Ovary (tissue), 9 donors: ENCODE data around the gene GALNT4. TPM values are rescaled to one million over a fixed set of nuclear protein-coding genes. Genes with fewer than 3 reads are reported as not detected.

Experiments used
- DNase-seq, 5 donors: peaks; one replicate each; pipeline ENCODE4 v3.0.0-alpha.2; 2019 to 2020
- H3K27ac ChIP-seq, 2 donors: fragments of 200-600 bp; one replicate each; pipeline versions ENCODE4 v1.5.1 to v1.8.0; 2019 to 2022
- H3K27me3 ChIP-seq: fragments of 200-600 bp; one replicate; pipeline ENCODE4 v1.8.0; 2022
- H3K36me3 ChIP-seq: fragments of 200-600 bp; sonication (generic); one replicate; pipeline ENCODE4 v1.5.1; 2019
- H3K4me1 ChIP-seq: one replicate; pipeline ENCODE4 v1.8.1; 2013; ENCODE audit warnings: mild to moderate bottlenecking, moderate library complexity; ENCODE audit not compliant: insufficient read depth
- H3K4me3 ChIP-seq: fragments of 200-600 bp; sonication (generic); one replicate; pipeline ENCODE4 v1.5.1; 2017
- H3K9me3 ChIP-seq, 2 donors: fragments of 200-600 bp in 1 of 2; sonication (generic) in 1 of 2; one replicate each; pipeline versions ENCODE4 v1.5.1 to v1.8.1; 2013 to 2019; ENCODE audit warnings: mild to moderate bottlenecking in 1 of 2, moderate library complexity in 1 of 2
- CTCF ChIP-seq, 3 donors: fragments of 450-650 bp in 2 of 3; fragments of 200-600 bp in 1 of 3; IDR thresholded peaks; one replicate each; pipeline versions ENCODE4 v1.5.1 to v1.8.0; 2016 to 2022; ENCODE audit warnings: antibody characterized with exemption in 3 of 3, mild to moderate bottlenecking in 1 of 3
- EP300 ChIP-seq: sonication (generic); formaldehyde crosslinking; IDR thresholded peaks from one replicate; pipeline ENCODE4 v1.6.1; 2017; ENCODE audit warnings: antibody characterized with exemption
- POLR2A ChIP-seq: fragments of 450-650 bp; IDR thresholded peaks from one replicate; pipeline ENCODE4 v1.6.1; 2017; ENCODE audit warnings: antibody characterized with exemption, mild to moderate bottlenecking, moderate library complexity
- WGBS, 3 donors: extraction: QIAGEN DNeasy Blood & Tissue Kit in 1 of 3; methylation state at CpG; one replicate each; pipeline versions ENCODE4 v1.1.5 to v1.1.7; 2013 to 2017; 5-methylcytosine and 5-hydroxymethylcytosine counted together
- intact Hi-C, 4 donors: fragments of 100-400 bp; cut with DNase I; formaldehyde crosslinking; loops; one replicate each; pipeline versions ENCODE4 v1.11.0 to v1.15.1; 2022 to 2023
- polyA plus RNA-seq, 2 donors: library from polyadenylated mRNA; stranded (reverse); fragments of 200-250 nt in 1 of 2; fragments of 350-450 nt in 1 of 2; fragmentation: Illumina TruSeq in 1 of 2; extraction: RNeasy Lipid Tissue Mini Kit (QIAGEN cat#74804) in 1 of 2; gene quantifications; one replicate each; pipeline ENCODE4 v1.2.3, GENCODE V29; 2013 to 2014
- total RNA-seq, 7 donors: library from RNA; depleted of rRNA in 2 of 7; stranded (reverse); fragments of >200 nt in 2 of 7; fragmentation: NEBNext Ultra II Directional in 3 of 7; extraction: Animal tissue kit (Norgen Biotek cat#: 25700) in 3 of 7; gene quantifications; one replicate each; pipeline versions ENCODE4 v1.1.0 to v1.2.4, GENCODE V29; 2016 to 2023
- donor health status: DM: no; HTN: no; CAD: no; lungs with moderate emphysema.
- donor health status: DM: no; HTN: no; CAD: no.
- donor health status: Bipolar disorder and iron deficiency.
- donor health status: DM: yes; HTN: yes; CAD: no.
- donor health status: DM: no; HTN: no; CAD: no.
- donor health status: DM: yes; HTN: yes; CAD: no.

GALNT4 gene
- total and polyA plus RNA-seq, 9 donors: 2.0 to 12.5 (median 4.9) TPM

- Histone ChIP-seq H3K9me3 (no peaks in the 10 kb centered on the region), H3K27me3 (no peaks in the 10 kb centered on the region), H3K4me3 (no peak overlapping the region), H3K27ac (no peak overlapping the region), H3K4me1 (no peaks in the 10 kb centered on the region), H3K36me3 (no peaks in the 10 kb centered on the region)
- intact Hi-C loops: no loop called here
- no peak for TF ChIP-seq CTCF (IDR thresholded peaks at IDR 0.05)
- no peak for TF ChIP-seq EP300
- no peak for TF ChIP-seq POLR2A
- 31 to 45% (median 33%) methylated on average over 1 of the region's 1 CpG for WGBS, 3 donors
- no peak for DNase-seq
Observed at GRCh38 chr12:89552376-89552775, 27.8 kb upstream of the GALNT4 start.

GRCh38 chr12:89551747-89552146, 27.2 kb upstream of the GALNT4 start:
- H3K36me3 ChIP-seq: no peaks in the 10 kb centered on the region
- intact Hi-C loops: no loop called here
- H3K27me3 ChIP-seq: no peaks in the 10 kb centered on the region
- no peaks in the 10 kb centered on the region for H3K9me3 ChIP-seq
- H3K27ac ChIP-seq: no peak overlapping the region
- TF ChIP-seq POLR2A: no peak
- no peak for TF ChIP-seq CTCF (IDR thresholded peaks at IDR 0.05)
- TF ChIP-seq EP300: no peak
- no peak for DNase-seq
- H3K4me3 ChIP-seq: no peak overlapping the region
- H3K4me1 ChIP-seq: no peaks in the 10 kb centered on the region
- 93 to 97% (median 97%) methylated on average over 2 of the region's 2 CpGs for WGBS, 3 donors

- 78 to 80% (median 79%) methylated on average over 4 of the region's 4 CpGs for WGBS, 3 donors
- intact Hi-C loops: loop anchor here in 1 of 4 donors (5.0 kb wide), 1 partner anchor 560 kb away; no protein-coding TSS in a partner anchor
Observed at GRCh38 chr12:89547101-89547500, 22.5 kb upstream of the GALNT4 start.

DNA sequence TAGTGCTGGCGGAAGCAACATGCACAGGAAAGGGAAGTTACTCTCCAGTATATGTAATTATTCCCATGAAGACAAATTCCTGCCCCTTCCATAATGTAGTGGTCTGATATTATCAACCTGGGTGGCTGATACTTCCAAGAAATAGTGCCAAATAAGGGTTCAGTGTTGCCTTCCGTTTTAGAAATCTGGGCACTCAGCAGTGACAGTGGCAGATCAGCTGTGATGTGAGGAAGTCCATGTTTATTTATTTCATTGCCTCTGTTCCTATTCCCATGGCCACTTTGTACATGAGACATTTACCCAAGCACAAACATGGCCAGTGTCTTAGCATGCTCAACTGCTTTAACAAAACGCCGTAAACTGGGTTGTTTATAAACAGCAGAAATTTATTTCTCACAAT, 21.6 kb upstream of the GALNT4 start:
- DNase-seq: no peak
- Histone ChIP-seq H3K4me1 (peaks cover 3% of the 10 kb centered on the region), H3K9me3 (no peaks in the 10 kb centered on the region), H3K4me3 (no peak overlapping the region), H3K27me3 (no peaks in the 10 kb centered on the region), H3K27ac (no peak overlapping the region), H3K36me3 (no peaks in the 10 kb centered on the region)
- intact Hi-C loops: loop anchor here in 1 of 4 donors (5.0 kb wide), 1 partner anchor 561 kb away; no protein-coding TSS in a partner anchor
- WGBS, 3 donors: 82 to 89% (median 88%) methylated on average over 4 of the region's 4 CpGs
- TF ChIP-seq CTCF (IDR thresholded peaks at IDR 0.05) (no peak), EP300 (no peak), POLR2A (no peak)

More at GRCh38 chr12:89547101-89547500, 22.5 kb upstream of the GALNT4 start:
- Histone ChIP-seq H3K4me3 (no peak overlapping the region), H3K4me1 (peaks cover 3% of the 10 kb centered on the region), H3K27ac (no peak overlapping the region), H3K9me3 (no peaks in the 10 kb centered on the region), H3K27me3 (no peaks in the 10 kb centered on the region), H3K36me3 (no peaks in the 10 kb centered on the region)
- DNase-seq: no peak
- no peak for TF ChIP-seq CTCF (IDR thresholded peaks at IDR 0.05)
- no peak for TF ChIP-seq POLR2A
- no peak for TF ChIP-seq EP300
